Nephron (organoid): ENCODE results near the gene TMC6.
"Not testable (repeated sequence)": the region's sequence is repeated elsewhere in the genome, so short reads cannot be mapped to it uniquely, and the experiment has no call there.

ENCODE experiments used
- H3K27ac Mint-ChIP-seq, 3 experiments: 2 replicates each; pipeline ENCODE4 v1.8.0; 2020; ENCODE audit warnings: mixed read lengths in 3 of 3, mild to moderate bottlenecking in 2 of 3, moderate library complexity in 1 of 3
- H3K27me3 Mint-ChIP-seq: 2 replicates; pipeline ENCODE4 v1.8.0; 2021; ENCODE audit warnings: low read depth, mild to moderate bottlenecking, moderate library complexity, mixed read lengths
- H3K36me3 Mint-ChIP-seq: 2 replicates; pipeline ENCODE4 v1.8.0; 2020; ENCODE audit warnings: low read depth, mixed read lengths
- H3K4me1 Mint-ChIP-seq: 2 replicates; pipeline ENCODE4 v1.8.0; 2020; ENCODE audit warnings: mixed read lengths
- H3K4me3 Mint-ChIP-seq, 3 experiments: 2 replicates each; pipeline ENCODE4 v1.8.0; 2020; ENCODE audit warnings: mild to moderate bottlenecking in 3 of 3, mixed read lengths in 3 of 3, moderate library complexity in 2 of 3
- H3K9me3 Mint-ChIP-seq: 2 replicates; pipeline ENCODE4 v1.8.0; 2020; ENCODE audit warnings: mixed read lengths
- CTCF ChIP-seq, 3 experiments: fragments of 200-600 bp; sonication (generic); IDR thresholded peaks; one replicate each; pipeline ENCODE4 v1.5.0; 2021; ENCODE audit warnings: antibody characterized with exemption in 3 of 3; ENCODE audit not compliant: unreplicated experiment in 3 of 3

Gene TMC6

GRCh38 chr17:78079253-78079652 lies 49.3 kb downstream of the TMC6 start:
- Mint-ChIP-seq H3K9me3 (no peaks in the 10 kb centered on the region), H3K27ac (no peak overlapping the region), H3K4me1 (peaks cover 27% of the 10 kb centered on the region), H3K4me3 (no peak overlapping the region), H3K36me3 (peaks cover 66% of the 10 kb centered on the region), H3K27me3 (no peaks in the 10 kb centered on the region)
- TF ChIP-seq CTCF (IDR thresholded peaks at IDR 0.05; ENCODE audit: unreplicated experiment in 3 of 3): no peak

DNA sequence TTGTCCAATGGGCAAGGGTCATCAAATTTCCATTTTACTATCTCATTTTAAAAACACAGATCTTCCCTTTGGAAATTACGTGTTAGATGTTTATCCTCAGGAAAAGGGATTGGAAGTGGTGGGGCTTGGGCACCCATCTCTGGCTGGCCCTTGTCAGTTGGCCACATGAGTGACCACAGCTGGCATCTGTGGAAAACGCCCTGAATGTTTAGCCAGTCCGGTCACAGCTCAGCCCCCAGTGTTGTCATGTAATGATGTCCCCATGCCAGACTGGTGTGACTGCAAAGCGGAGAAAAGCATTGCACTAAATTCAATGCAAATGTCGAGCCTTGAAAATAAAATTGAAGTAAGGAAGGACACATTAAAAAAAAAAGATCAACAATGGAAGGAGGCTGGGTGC lies 53.0 kb downstream of the TMC6 start:
- H3K4me1 Mint-ChIP-seq: no peaks in the 10 kb centered on the region
- H3K36me3 Mint-ChIP-seq: peaks cover 83% of the 10 kb centered on the region
- no peaks in the 10 kb centered on the region for H3K9me3 Mint-ChIP-seq
- no peak overlapping the region for H3K4me3 Mint-ChIP-seq
- TF ChIP-seq CTCF (IDR thresholded peaks at IDR 0.05; ENCODE audit: unreplicated experiment in 3 of 3): no peak
- no peak overlapping the region for H3K27ac Mint-ChIP-seq
- no peaks in the 10 kb centered on the region for H3K27me3 Mint-ChIP-seq

GRCh38 chr17:78075011-78075410 lies 53.5 kb downstream of the TMC6 start:
- Mint-ChIP-seq H3K9me3 (no peaks in the 10 kb centered on the region), H3K27ac (no peak overlapping the region), H3K4me3 (no peak overlapping the region), H3K27me3 (no peaks in the 10 kb centered on the region), H3K4me1 (no peaks in the 10 kb centered on the region), H3K36me3 (peaks cover 87% of the 10 kb centered on the region)
- TF ChIP-seq CTCF (IDR thresholded peaks at IDR 0.05; ENCODE audit: unreplicated experiment in 3 of 3): no peak

DNA sequence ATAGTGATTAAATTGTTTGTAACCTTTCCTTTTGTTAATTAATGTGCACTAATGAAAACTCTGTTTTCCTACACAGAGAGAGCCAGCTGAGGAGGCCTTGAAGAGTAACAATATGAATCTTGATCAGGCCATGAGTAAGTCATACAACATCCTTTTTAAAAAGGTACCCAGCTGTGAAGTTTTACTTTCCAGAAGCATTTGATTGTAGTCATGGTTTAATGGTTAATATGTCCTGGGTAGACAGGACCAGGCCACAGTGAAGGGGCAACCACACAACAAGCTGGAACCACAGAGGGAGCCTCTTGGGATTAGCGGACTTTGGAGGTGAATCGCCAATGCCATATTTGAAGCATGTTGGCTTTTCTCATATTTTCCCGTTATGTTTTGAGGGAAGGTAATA lies 55.6 kb downstream of the TMC6 start:
- H3K36me3 Mint-ChIP-seq: peaks cover 71% of the 10 kb centered on the region
- no peak overlapping the region for H3K27ac Mint-ChIP-seq
- TF ChIP-seq CTCF (IDR thresholded peaks at IDR 0.05; ENCODE audit: unreplicated experiment in 3 of 3): no peak
- H3K4me1 Mint-ChIP-seq: no peaks in the 10 kb centered on the region
- no peaks in the 10 kb centered on the region for H3K9me3 Mint-ChIP-seq
- H3K27me3 Mint-ChIP-seq: no peaks in the 10 kb centered on the region
- no peak overlapping the region for H3K4me3 Mint-ChIP-seq

DNA sequence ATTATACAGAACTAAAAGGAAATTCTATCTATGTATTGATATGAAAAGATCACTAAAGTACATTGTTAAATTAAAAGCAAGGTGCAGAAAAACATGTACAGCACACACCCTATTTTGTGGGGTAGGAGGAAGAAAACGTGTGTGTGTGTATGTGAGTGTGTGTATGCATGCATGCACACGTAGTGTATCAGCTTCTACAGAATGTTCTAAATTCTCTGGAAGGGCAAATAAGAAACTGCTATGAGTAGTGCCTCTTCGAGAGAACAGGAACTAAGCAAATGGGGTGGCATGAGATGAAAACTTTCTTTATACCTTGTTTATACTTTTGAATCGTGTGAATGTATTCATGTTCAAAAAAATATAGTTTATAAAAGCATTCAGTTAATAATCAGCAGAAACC lies 58.9 kb downstream of the TMC6 start:
- Mint-ChIP-seq H3K27me3 (no peaks in the 10 kb centered on the region), H3K27ac (no peak overlapping the region), H3K4me1 (peaks cover 4% of the 10 kb centered on the region), H3K36me3 (peaks cover 64% of the 10 kb centered on the region), H3K9me3 (no peaks in the 10 kb centered on the region), H3K4me3 (no peak overlapping the region)
- TF ChIP-seq CTCF (IDR thresholded peaks at IDR 0.05; ENCODE audit: unreplicated experiment in 3 of 3): no peak

- H3K4me3 Mint-ChIP-seq: not testable (repeated sequence)
These were observed 61.6 kb downstream of the TMC6 start for GRCh38 chr17:78066976-78067375.

More at GRCh38 chr17:78066976-78067375, 61.6 kb downstream of the TMC6 start:
- peaks cover 38% of the 10 kb centered on the region for H3K36me3 Mint-ChIP-seq
- H3K9me3 Mint-ChIP-seq, H3K27ac Mint-ChIP-seq, H3K27me3 Mint-ChIP-seq, H3K4me1 Mint-ChIP-seq: not testable (repeated sequence)
